ENCODE results near the gene ACAN.
A peak's percentile ranks its signal among the peaks of the same experiment; 100 is the strongest.

The ACAN gene

GRCh38 chr15:88904257-88904623 is 101.0 kb downstream of the ACAN start:
- Histone ChIP-seq H3K27me3 (replicated peaks; ENCODE audit: control insufficient read depth, insufficient read depth, low read length, poor library complexity, severe bottlenecking) (no peaks in the 10 kb centered on the region), H3K4me3 (ENCODE audit: insufficient read depth, low read depth, low read length, poor library complexity, severe bottlenecking) (peak overlapping the region; percentile 7), H3K4me1 (ENCODE audit: control insufficient read depth, insufficient read depth, low read length, poor library complexity, severe bottlenecking) (peaks cover 25% of the 10 kb centered on the region), H3K9me3 (ENCODE audit: control insufficient read depth, low read length) (no peaks in the 10 kb centered on the region), H3K36me3 (ENCODE audit: control insufficient read depth, insufficient read depth, low read length) (no peaks in the 10 kb centered on the region), H3K27ac (ENCODE audit: insufficient read depth, low read length, poor library complexity, severe bottlenecking) (peak overlapping the region; percentile 71)
- no peak for DNase-seq

- H3K36me3 ChIP-seq (ENCODE audit: control insufficient read depth, insufficient read depth, low read length) = no peaks in the 10 kb centered on the region
- peaks cover 25% of the 10 kb centered on the region for H3K4me1 ChIP-seq (ENCODE audit: control insufficient read depth, insufficient read depth, low read length, poor library complexity, severe bottlenecking)
- no peaks in the 10 kb centered on the region for H3K9me3 ChIP-seq (ENCODE audit: control insufficient read depth, low read length)
- no peaks in the 10 kb centered on the region for H3K27me3 ChIP-seq (replicated peaks; ENCODE audit: control insufficient read depth, insufficient read depth, low read length, poor library complexity, severe bottlenecking)
- H3K27ac ChIP-seq (ENCODE audit: insufficient read depth, low read length, poor library complexity, severe bottlenecking) = peak overlapping the region; percentile 71
- DNase-seq = peak; percentile 88 to 93 (median 90)
- peak overlapping the region; percentile 7 for H3K4me3 ChIP-seq (ENCODE audit: insufficient read depth, low read depth, low read length, poor library complexity, severe bottlenecking)
Observed at GRCh38 chr15:88904624-88905327, 101.5 kb downstream of the ACAN start.

- no peak overlapping the region for H3K4me3 ChIP-seq (ENCODE audit: insufficient read depth, low read depth, low read length, poor library complexity, severe bottlenecking)
- peaks cover 25% of the 10 kb centered on the region for H3K4me1 ChIP-seq (ENCODE audit: control insufficient read depth, insufficient read depth, low read length, poor library complexity, severe bottlenecking)
- H3K36me3 ChIP-seq (ENCODE audit: control insufficient read depth, insufficient read depth, low read length) = no peaks in the 10 kb centered on the region
- no peaks in the 10 kb centered on the region for H3K9me3 ChIP-seq (ENCODE audit: control insufficient read depth, low read length)
- H3K27me3 ChIP-seq (replicated peaks; ENCODE audit: control insufficient read depth, insufficient read depth, low read length, poor library complexity, severe bottlenecking) = no peaks in the 10 kb centered on the region
- peak overlapping the region; percentile 47 for H3K27ac ChIP-seq (ENCODE audit: insufficient read depth, low read length, poor library complexity, severe bottlenecking)
- no peak for DNase-seq
Observed at GRCh38 chr15:88905576-88905975, 102.3 kb downstream of the ACAN start.

- Histone ChIP-seq H3K27me3 (replicated peaks; ENCODE audit: control insufficient read depth, insufficient read depth, low read length, poor library complexity, severe bottlenecking) (no peaks in the 10 kb centered on the region), H3K36me3 (ENCODE audit: control insufficient read depth, insufficient read depth, low read length) (no peaks in the 10 kb centered on the region), H3K9me3 (ENCODE audit: control insufficient read depth, low read length) (no peaks in the 10 kb centered on the region), H3K4me3 (ENCODE audit: insufficient read depth, low read depth, low read length, poor library complexity, severe bottlenecking) (no peak overlapping the region), H3K27ac (ENCODE audit: insufficient read depth, low read length, poor library complexity, severe bottlenecking) (no peak overlapping the region), H3K4me1 (ENCODE audit: control insufficient read depth, insufficient read depth, low read length, poor library complexity, severe bottlenecking) (peaks cover 25% of the 10 kb centered on the region)
- no peak for DNase-seq
Observed at GRCh38 chr15:88906130-88906529, 102.9 kb downstream of the ACAN start.

GRCh38 chr15:88906551-88906950 is 103.3 kb downstream of the ACAN start:
- Histone ChIP-seq H3K4me1 (ENCODE audit: control insufficient read depth, insufficient read depth, low read length, poor library complexity, severe bottlenecking) (peaks cover 25% of the 10 kb centered on the region), H3K4me3 (ENCODE audit: insufficient read depth, low read depth, low read length, poor library complexity, severe bottlenecking) (no peak overlapping the region), H3K36me3 (ENCODE audit: control insufficient read depth, insufficient read depth, low read length) (no peaks in the 10 kb centered on the region), H3K27me3 (replicated peaks; ENCODE audit: control insufficient read depth, insufficient read depth, low read length, poor library complexity, severe bottlenecking) (no peaks in the 10 kb centered on the region), H3K27ac (ENCODE audit: insufficient read depth, low read length, poor library complexity, severe bottlenecking) (no peak overlapping the region), H3K9me3 (ENCODE audit: control insufficient read depth, low read length) (no peaks in the 10 kb centered on the region)
- DNase-seq = no peak

- H3K9me3 ChIP-seq (ENCODE audit: control insufficient read depth, low read length) = no peaks in the 10 kb centered on the region
- no peaks in the 10 kb centered on the region for H3K36me3 ChIP-seq (ENCODE audit: control insufficient read depth, insufficient read depth, low read length)
- no peak overlapping the region for H3K4me3 ChIP-seq (ENCODE audit: insufficient read depth, low read depth, low read length, poor library complexity, severe bottlenecking)
- peaks cover 29% of the 10 kb centered on the region for H3K4me1 ChIP-seq (ENCODE audit: control insufficient read depth, insufficient read depth, low read length, poor library complexity, severe bottlenecking)
- H3K27ac ChIP-seq (ENCODE audit: insufficient read depth, low read length, poor library complexity, severe bottlenecking) = no peak overlapping the region
- no peaks in the 10 kb centered on the region for H3K27me3 ChIP-seq (replicated peaks; ENCODE audit: control insufficient read depth, insufficient read depth, low read length, poor library complexity, severe bottlenecking)
- DNase-seq = no peak
Observed at GRCh38 chr15:88907111-88907510, 103.9 kb downstream of the ACAN start.

- H3K36me3 ChIP-seq (ENCODE audit: control insufficient read depth, insufficient read depth, low read length) = no peaks in the 10 kb centered on the region
Observed at GRCh38 chr15:88908123-88908522, 104.9 kb downstream of the ACAN start.

GRCh38 chr15:88908697-88909621 is 105.7 kb downstream of the ACAN start:
- no peaks in the 10 kb centered on the region for H3K27me3 ChIP-seq (replicated peaks; ENCODE audit: control insufficient read depth, insufficient read depth, low read length, poor library complexity, severe bottlenecking)
- peaks cover 21% of the 10 kb centered on the region for H3K4me1 ChIP-seq (ENCODE audit: control insufficient read depth, insufficient read depth, low read length, poor library complexity, severe bottlenecking)
- DNase-seq = no peak
- H3K4me3 ChIP-seq (ENCODE audit: insufficient read depth, low read depth, low read length, poor library complexity, severe bottlenecking) = no peak overlapping the region
- H3K9me3 ChIP-seq (ENCODE audit: control insufficient read depth, low read length) = no peaks in the 10 kb centered on the region
- no peak overlapping the region for H3K27ac ChIP-seq (ENCODE audit: insufficient read depth, low read length, poor library complexity, severe bottlenecking)
- H3K36me3 ChIP-seq (ENCODE audit: control insufficient read depth, insufficient read depth, low read length) = no peaks in the 10 kb centered on the region

More at GRCh38 chr15:88908123-88908522, 104.9 kb downstream of the ACAN start:
- no peak for DNase-seq
- Histone ChIP-seq H3K9me3 (ENCODE audit: control insufficient read depth, low read length) (no peaks in the 10 kb centered on the region), H3K4me1 (ENCODE audit: control insufficient read depth, insufficient read depth, low read length, poor library complexity, severe bottlenecking) (peaks cover 29% of the 10 kb centered on the region), H3K27ac (ENCODE audit: insufficient read depth, low read length, poor library complexity, severe bottlenecking) (no peak overlapping the region), H3K27me3 (replicated peaks; ENCODE audit: control insufficient read depth, insufficient read depth, low read length, poor library complexity, severe bottlenecking) (no peaks in the 10 kb centered on the region), H3K4me3 (ENCODE audit: insufficient read depth, low read depth, low read length, poor library complexity, severe bottlenecking) (no peak overlapping the region)

- no peak for DNase-seq
- H3K4me1 ChIP-seq (ENCODE audit: control insufficient read depth, insufficient read depth, low read length, poor library complexity, severe bottlenecking) = peaks cover 11% of the 10 kb centered on the region
- no peak overlapping the region for H3K4me3 ChIP-seq (ENCODE audit: insufficient read depth, low read depth, low read length, poor library complexity, severe bottlenecking)
- H3K36me3 ChIP-seq (ENCODE audit: control insufficient read depth, insufficient read depth, low read length) = no peaks in the 10 kb centered on the region
- H3K27me3 ChIP-seq (replicated peaks; ENCODE audit: control insufficient read depth, insufficient read depth, low read length, poor library complexity, severe bottlenecking) = no peaks in the 10 kb centered on the region
- no peak overlapping the region for H3K27ac ChIP-seq (ENCODE audit: insufficient read depth, low read length, poor library complexity, severe bottlenecking)
- H3K9me3 ChIP-seq (ENCODE audit: control insufficient read depth, low read length) = no peaks in the 10 kb centered on the region
Observed at GRCh38 chr15:88909956-88910831, 107.0 kb downstream of the ACAN start.
